ENCODE results near the gene SERINC3.

GRCh38 chr20:44496976-44497375 lies 24.9 kb downstream of the SERINC3 start:
- TF ChIP-seq E2F4 (CRISPR knock-in tag; IDR thresholded peaks at IDR 0.05; ENCODE audit: borderline replicate concordance, low read depth), result no peak
- no peak for TF ChIP-seq CTCF (IDR thresholded peaks at IDR 0.05)
- no peak for TF ChIP-seq CREM (CRISPR knock-in tag; IDR thresholded peaks at IDR 0.05)

Data from WTC11 (cell line).